ENCODE results near the gene IDH3A.

Gene IDH3A

DNA sequence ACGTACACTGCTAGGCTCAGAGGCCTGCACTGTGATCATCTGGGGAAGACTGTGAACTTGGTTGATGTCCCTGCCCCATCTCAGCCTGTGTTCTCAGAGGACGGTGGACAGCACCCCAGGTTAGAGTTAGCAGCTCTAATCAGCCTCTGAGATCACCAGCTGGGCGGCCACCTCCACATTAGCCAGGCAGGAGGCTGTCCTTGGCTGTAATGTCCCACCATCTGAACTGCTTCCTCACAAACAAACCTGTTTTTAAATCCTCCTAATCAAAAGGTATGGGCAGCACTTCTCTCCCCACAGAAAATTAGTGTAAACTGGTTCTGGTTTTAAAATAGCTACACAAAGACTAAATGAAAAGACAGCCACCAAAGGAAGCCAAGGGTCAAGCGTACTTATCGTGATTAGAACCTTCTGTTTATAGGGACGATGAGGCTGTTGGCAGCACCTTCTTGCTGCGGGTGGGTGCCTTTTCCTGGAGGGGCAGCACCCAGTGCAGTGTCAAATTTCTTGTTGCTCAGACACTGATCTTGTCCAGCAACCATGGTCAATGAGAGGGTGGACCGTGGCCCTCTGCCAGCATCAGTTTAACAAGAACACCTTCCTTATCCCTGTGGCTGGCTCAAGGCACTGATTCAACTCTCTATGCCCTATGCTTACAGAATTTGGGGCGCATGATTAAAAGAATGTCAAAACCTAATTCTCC is 60.6 kb downstream of the IDH3A start:
- H3K27ac Mint-ChIP-seq: no peak overlapping the region
- no peak for DNase-seq (ENCODE audit: low spot score in 2 of 2)
- H3K4me3 Mint-ChIP-seq: no peak overlapping the region
- H3K36me3 Mint-ChIP-seq: no peaks in the 10 kb centered on the region
- no peak for ATAC-seq
- no peaks in the 10 kb centered on the region for H3K4me1 Mint-ChIP-seq
- no peaks in the 10 kb centered on the region for H3K9me3 Mint-ChIP-seq

DNA sequence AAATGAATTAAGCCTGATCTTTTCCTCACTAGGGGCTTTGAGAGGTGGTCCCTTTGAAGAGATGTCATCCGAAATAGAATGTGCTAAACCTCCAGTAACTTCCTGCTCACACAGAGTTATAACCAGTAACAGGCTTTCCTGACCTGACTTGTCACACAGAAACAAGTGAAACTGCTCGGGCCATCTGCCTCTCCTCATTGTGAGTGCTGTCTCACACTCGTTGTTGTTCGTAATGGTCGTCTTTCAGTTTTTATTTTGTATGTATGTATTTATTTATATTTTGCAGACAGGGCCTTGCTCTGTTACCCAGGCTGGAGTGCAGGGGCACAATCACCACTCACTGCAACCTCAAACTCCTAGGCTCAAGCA is 61.2 kb downstream of the IDH3A start:
- Mint-ChIP-seq H3K9me3 (no peaks in the 10 kb centered on the region), H3K4me3 (no peak overlapping the region), H3K27ac (peak overlapping the region; percentile 23), H3K36me3 (no peaks in the 10 kb centered on the region), H3K4me1 (no peaks in the 10 kb centered on the region)
- no peak for ATAC-seq
- no peak for DNase-seq (ENCODE audit: low spot score in 2 of 2)

- H3K27ac Mint-ChIP-seq: peak overlapping the region; percentile 23
- H3K4me1 Mint-ChIP-seq: no peaks in the 10 kb centered on the region
- H3K9me3 Mint-ChIP-seq: no peaks in the 10 kb centered on the region
- no peak for ATAC-seq
- no peak for DNase-seq (ENCODE audit: low spot score in 2 of 2)
- H3K36me3 Mint-ChIP-seq: no peaks in the 10 kb centered on the region
- H3K4me3 Mint-ChIP-seq: no peak overlapping the region
Observed at GRCh38 chr15:78211189-78211921, 62.2 kb downstream of the IDH3A start.

GRCh38 chr15:78212008-78212407 is 62.8 kb downstream of the IDH3A start:
- no peaks in the 10 kb centered on the region for H3K36me3 Mint-ChIP-seq
- H3K27ac Mint-ChIP-seq: no peak overlapping the region
- H3K4me3 Mint-ChIP-seq: no peak overlapping the region
- no peaks in the 10 kb centered on the region for H3K4me1 Mint-ChIP-seq
- H3K9me3 Mint-ChIP-seq: no peaks in the 10 kb centered on the region
- no peak for DNase-seq (ENCODE audit: low spot score in 2 of 2)
- no peak for ATAC-seq

- no peak for ATAC-seq
- DNase-seq (ENCODE audit: low spot score in 2 of 2): no peak
- Mint-ChIP-seq H3K9me3 (no peaks in the 10 kb centered on the region), H3K36me3 (no peaks in the 10 kb centered on the region), H3K4me1 (no peaks in the 10 kb centered on the region), H3K4me3 (no peak overlapping the region), H3K27ac (no peak overlapping the region)
Observed at GRCh38 chr15:78212546-78213424, 63.6 kb downstream of the IDH3A start.

DNA sequence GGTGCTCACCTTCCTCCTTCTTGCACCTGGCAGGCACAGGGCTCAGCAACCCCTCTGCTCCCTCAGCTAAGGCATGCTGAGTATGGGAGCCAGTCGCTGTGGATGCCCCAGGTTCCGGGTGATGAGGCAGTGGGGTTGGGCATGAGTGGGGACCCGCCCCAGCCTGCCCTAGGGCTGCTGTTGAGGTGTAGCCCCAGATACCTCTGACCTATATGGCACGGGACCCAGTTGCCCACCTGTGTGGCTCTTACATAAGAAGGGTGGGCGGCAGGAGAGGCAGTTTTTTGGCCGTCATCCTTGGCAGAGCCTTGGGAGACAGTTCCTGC is 64.2 kb downstream of the IDH3A start:
- Mint-ChIP-seq H3K4me3 (no peak overlapping the region), H3K9me3 (no peaks in the 10 kb centered on the region), H3K36me3 (no peaks in the 10 kb centered on the region), H3K4me1 (no peaks in the 10 kb centered on the region), H3K27ac (no peak overlapping the region)
- ATAC-seq (no peak), DNase-seq (ENCODE audit: low spot score in 2 of 2) (no peak)

DNA sequence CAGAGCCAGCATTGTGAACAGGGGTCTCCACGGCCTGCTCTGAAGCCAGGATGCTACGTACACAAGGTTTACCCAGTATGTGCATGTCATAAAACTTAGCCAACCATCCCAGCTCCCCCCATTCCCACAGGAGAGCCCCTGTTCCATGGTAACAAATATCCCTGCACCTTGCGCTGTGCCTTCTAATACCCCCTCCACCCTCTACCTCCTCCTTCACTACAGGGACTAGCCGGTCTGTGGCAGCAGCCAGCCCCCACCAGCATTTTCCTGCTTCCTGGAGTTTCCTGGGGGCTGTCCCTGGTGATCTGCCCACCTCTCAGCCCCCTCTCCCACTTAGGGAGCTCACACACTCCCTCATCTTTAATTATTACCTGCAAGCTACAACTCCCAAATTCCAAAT is 64.8 kb downstream of the IDH3A start:
- Mint-ChIP-seq H3K27ac (no peak overlapping the region), H3K4me1 (no peaks in the 10 kb centered on the region), H3K4me3 (no peak overlapping the region), H3K9me3 (no peaks in the 10 kb centered on the region), H3K36me3 (no peaks in the 10 kb centered on the region)
- ATAC-seq: no peak
- no peak for DNase-seq (ENCODE audit: low spot score in 2 of 2)

DNA sequence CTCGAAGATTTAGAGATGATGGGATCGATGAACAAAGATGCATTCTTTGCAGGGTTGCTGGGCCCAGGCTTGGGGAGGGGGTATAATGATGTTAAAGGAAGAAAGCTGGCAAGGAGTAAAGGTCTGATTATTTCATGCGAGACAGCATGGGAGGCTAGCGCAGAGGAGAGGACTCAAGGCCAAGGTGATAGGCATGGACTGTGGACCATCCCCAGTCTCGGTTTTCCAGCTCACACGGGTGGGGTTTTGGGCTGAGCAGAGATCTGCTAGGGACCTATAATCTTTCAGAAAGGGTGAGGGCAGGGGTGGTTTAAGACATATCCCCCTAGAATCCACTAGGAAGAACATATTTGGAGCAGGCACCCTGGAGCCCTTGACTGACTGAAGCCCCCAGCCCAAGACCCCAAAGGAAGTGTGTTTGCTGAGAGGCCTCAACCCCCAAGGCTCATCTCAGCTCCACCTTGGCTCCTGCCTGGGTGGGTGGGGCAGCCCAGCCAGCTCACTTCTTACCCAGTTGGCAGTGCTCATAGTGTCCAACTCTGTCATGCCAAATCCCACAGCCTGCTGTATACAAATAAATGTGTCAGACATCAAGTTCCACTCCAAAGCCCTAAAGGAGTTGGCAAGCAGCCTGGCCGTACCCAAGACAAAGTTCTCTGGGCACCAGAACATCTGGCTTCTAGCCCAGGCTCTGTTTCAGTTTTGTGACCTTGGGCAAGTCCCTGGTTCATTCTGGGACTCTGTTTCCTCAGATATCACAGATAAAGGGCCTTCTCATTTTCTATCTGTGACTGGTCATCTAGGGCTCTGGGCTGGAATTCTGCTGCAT is 67.3 kb downstream of the IDH3A start:
- no peak for DNase-seq (ENCODE audit: low spot score in 2 of 2)
- no peaks in the 10 kb centered on the region for H3K36me3 Mint-ChIP-seq
- no peak for ATAC-seq

DNA sequence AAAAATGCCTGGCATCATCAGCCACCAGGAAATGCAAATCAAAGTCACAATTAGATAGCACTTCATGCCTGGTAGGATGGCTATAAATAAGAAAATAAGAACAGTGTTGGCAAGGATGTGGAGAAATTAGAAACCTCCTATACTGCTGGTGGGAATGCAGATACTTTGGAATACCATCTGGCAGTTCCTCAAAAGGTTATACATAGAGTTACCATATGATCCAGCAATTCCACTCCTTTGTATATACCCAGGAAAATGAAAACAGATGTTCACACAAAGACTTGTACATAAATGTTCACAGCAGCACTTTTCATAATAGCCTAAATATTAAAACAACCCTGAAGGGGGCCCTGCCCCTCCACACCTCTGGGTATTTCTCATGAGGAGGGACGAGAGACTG is 71.6 kb downstream of the IDH3A start:
- ATAC-seq (no peak), DNase-seq (ENCODE audit: low spot score in 2 of 2) (no peak)
- Mint-ChIP-seq H3K27ac (no peak overlapping the region), H3K36me3 (no peaks in the 10 kb centered on the region), H3K4me1 (peaks cover 14% of the 10 kb centered on the region), H3K4me3 (no peak overlapping the region), H3K9me3 (no peaks in the 10 kb centered on the region)

More for the DNA sequence above, 67.3 kb downstream of the IDH3A start:
- Mint-ChIP-seq H3K4me1 (no peaks in the 10 kb centered on the region), H3K27ac (no peak overlapping the region), H3K4me3 (no peak overlapping the region), H3K9me3 (no peaks in the 10 kb centered on the region)

All from stimulated activated effector memory CD8-positive, alpha-beta T cell treated with anti-CD3 and anti-CD28 coated beads, Interleukin-12 subunit alpha, Interleukin-12 subunit beta, amount 100 ng/mL, for 72 hours (primary cell).